Loucy (cell line): Measurements from ENCODE around the gene CDYL2.

Source experiments
- CTCF ChIP-seq: fragments of 200-600 bp; sonication (generic); conservative IDR thresholded peaks from 2 replicates; pipeline ENCODE4 v1.5.1; 2014; ENCODE audit warnings: mild to moderate bottlenecking, antibody characterized with exemption, low read length
- EZH2phosphoT487 ChIP-seq: fragments of 200-600 bp; IDR thresholded peaks from 2 replicates; pipeline ENCODE4 v1.6.1; 2018; ENCODE audit warnings: antibody characterized with exemption, mild to moderate bottlenecking, moderate library complexity, borderline replicate concordance

- TF ChIP-seq CTCF, result no peak
- TF ChIP-seq EZH2phosphoT487, result no peak
Measured at GRCh38 chr16:80599466-80599865, 204.9 kb downstream of the CDYL2 start.
